Measurements from ENCODE around the gene SNX22.

Gene SNX22

GRCh38 chr15:64157599-64158125 lies 6.1 kb downstream of the SNX22 start:
- DNase-seq, result no peak

- no peak for DNase-seq
Observed at GRCh38 chr15:64158363-64159134, 7.0 kb downstream of the SNX22 start.

- DNase-seq, result no peak
Observed at GRCh38 chr15:64161688-64162477, 10.4 kb downstream of the SNX22 start.

GRCh38 chr15:64162478-64162868 lies 10.9 kb downstream of the SNX22 start:
- DNase-seq, result peak; percentile 30

GRCh38 chr15:64162869-64163658 lies 11.5 kb downstream of the SNX22 start, which contains the start of gene PPIB:
PPIB (minus strand) TSS chr15:64163022; CDS start chr15:64162986, 36 bp downstream.
- DNase-seq, result peak; percentile 97

- DNase-seq, result no peak
Observed at GRCh38 chr15:64163659-64164362, 12.3 kb downstream of the SNX22 start.

- DNase-seq, result no peak
Observed at GRCh38 chr15:64164436-64164835, 12.9 kb downstream of the SNX22 start.

GRCh38 chr15:64166102-64166890 lies 14.8 kb downstream of the SNX22 start:
- DNase-seq, result no peak

- DNase-seq, result peak; percentile 48
Observed at GRCh38 chr15:64180235-64180824, 28.8 kb downstream of the SNX22 start.

- no peak for DNase-seq
Observed at GRCh38 chr15:64182859-64183370, 31.4 kb downstream of the SNX22 start.

- DNase-seq, result no peak
Observed at GRCh38 chr15:64185146-64185911, 33.8 kb downstream of the SNX22 start.

GRCh38 chr15:64187396-64188191 lies 36.1 kb downstream of the SNX22 start:
- no peak for DNase-seq

- DNase-seq, result peak; percentile 54
Observed at GRCh38 chr15:64191971-64192830, 40.7 kb downstream of the SNX22 start.

- DNase-seq, result no peak
Observed at GRCh38 chr15:64193971-64194370, 42.4 kb downstream of the SNX22 start.

GRCh38 chr15:64197425-64197824 lies 45.9 kb downstream of the SNX22 start:
- DNase-seq, result no peak

- DNase-seq, result no peak
Observed at GRCh38 chr15:64205202-64205601, 53.7 kb downstream of the SNX22 start.

Data from eye (tissue), 1 donor.